HL-60 (cell line): ENCODE measurements around the gene PBX3.

Experiments used
- DNase-seq, 2 experiments: peaks; one replicate each; pipeline ENCODE4 v3.0.0-alpha.2; 2010 to 2020; ENCODE audit warnings: low read depth in 1 of 2, low spot score in 1 of 2
- H3K27ac ChIP-seq: fragments of 250-450 bp; sonication (Bioruptor Pico); replicated peaks from 2 replicates; pipeline ENCODE4 v1.5.1; 2020; ENCODE audit warnings: mild to moderate bottlenecking, moderate library complexity
- H3K27me3 ChIP-seq: fragments of 250-450 bp; sonication (Bioruptor Pico); 2 replicates; pipeline ENCODE4 v1.5.1; 2021; ENCODE audit warnings: mild to moderate bottlenecking, moderate library complexity; ENCODE audit not compliant: insufficient read depth, poor library complexity, severe bottlenecking
- H3K4me3 ChIP-seq: replicated peaks from 2 replicates; pipeline ENCODE4 v1.5.1; 2011; ENCODE audit warnings: mild to moderate bottlenecking, control low read depth, low read length; ENCODE audit not compliant: insufficient read depth
- GABPA ChIP-seq: IDR thresholded peaks from 2 replicates; pipeline ENCODE4 v1.6.1; 2012; ENCODE audit warnings: low read depth
- POLR2AphosphoS5 ChIP-seq: IDR thresholded peaks from 2 replicates; pipeline ENCODE4 v1.6.1; 2012; ENCODE audit warnings: low read depth
- SPI1 ChIP-seq: IDR thresholded peaks from 2 replicates; pipeline ENCODE4 v1.6.1; 2012; ENCODE audit warnings: low read depth, mild to moderate bottlenecking, borderline replicate concordance
- TF ChIP-seq, protein P1 (sequence below): IDR thresholded peaks from 2 replicates; pipeline ENCODE4 v1.6.1; 2012; ENCODE audit warnings: low read depth; ENCODE audit not compliant: insufficient replicate concordance
- TF ChIP-seq, protein P2 (sequence below): IDR thresholded peaks from one replicate; pipeline ENCODE4 v1.5.1; 2011; ENCODE audit warnings: low read length, control low read depth, inconsistent platforms; ENCODE audit not compliant: insufficient read depth

PBX3 gene

DNA sequence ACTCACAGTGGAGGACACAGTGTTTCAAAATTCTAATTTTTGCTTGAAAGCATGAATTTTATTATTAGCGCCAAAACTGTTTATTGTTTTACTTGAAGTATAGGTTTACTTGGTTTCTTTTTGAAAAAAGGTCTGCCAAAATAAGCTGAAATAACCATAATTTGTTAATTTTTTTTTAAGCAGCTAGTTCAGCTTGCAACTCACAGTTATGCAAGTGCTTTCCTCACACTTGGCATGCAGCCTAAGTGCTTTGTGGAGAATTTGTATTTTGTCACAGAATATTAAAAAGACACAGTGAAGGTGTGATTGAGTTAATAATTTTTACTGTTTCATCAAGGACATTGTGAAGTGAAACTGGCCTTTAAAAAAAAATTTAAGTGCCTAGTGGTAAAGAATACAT lies 21.6 kb downstream of the PBX3 start:
- no peak for DNase-seq
- TF ChIP-seq, protein P1, sequence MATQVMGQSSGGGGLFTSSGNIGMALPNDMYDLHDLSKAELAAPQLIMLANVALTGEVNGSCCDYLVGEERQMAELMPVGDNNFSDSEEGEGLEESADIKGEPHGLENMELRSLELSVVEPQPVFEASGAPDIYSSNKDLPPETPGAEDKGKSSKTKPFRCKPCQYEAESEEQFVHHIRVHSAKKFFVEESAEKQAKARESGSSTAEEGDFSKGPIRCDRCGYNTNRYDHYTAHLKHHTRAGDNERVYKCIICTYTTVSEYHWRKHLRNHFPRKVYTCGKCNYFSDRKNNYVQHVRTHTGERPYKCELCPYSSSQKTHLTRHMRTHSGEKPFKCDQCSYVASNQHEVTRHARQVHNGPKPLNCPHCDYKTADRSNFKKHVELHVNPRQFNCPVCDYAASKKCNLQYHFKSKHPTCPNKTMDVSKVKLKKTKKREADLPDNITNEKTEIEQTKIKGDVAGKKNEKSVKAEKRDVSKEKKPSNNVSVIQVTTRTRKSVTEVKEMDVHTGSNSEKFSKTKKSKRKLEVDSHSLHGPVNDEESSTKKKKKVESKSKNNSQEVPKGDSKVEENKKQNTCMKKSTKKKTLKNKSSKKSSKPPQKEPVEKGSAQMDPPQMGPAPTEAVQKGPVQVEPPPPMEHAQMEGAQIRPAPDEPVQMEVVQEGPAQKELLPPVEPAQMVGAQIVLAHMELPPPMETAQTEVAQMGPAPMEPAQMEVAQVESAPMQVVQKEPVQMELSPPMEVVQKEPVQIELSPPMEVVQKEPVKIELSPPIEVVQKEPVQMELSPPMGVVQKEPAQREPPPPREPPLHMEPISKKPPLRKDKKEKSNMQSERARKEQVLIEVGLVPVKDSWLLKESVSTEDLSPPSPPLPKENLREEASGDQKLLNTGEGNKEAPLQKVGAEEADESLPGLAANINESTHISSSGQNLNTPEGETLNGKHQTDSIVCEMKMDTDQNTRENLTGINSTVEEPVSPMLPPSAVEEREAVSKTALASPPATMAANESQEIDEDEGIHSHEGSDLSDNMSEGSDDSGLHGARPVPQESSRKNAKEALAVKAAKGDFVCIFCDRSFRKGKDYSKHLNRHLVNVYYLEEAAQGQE = no peak
- TF ChIP-seq SPI1 (no peak), POLR2AphosphoS5 (no peak), GABPA (no peak)
- TF ChIP-seq, protein P2, sequence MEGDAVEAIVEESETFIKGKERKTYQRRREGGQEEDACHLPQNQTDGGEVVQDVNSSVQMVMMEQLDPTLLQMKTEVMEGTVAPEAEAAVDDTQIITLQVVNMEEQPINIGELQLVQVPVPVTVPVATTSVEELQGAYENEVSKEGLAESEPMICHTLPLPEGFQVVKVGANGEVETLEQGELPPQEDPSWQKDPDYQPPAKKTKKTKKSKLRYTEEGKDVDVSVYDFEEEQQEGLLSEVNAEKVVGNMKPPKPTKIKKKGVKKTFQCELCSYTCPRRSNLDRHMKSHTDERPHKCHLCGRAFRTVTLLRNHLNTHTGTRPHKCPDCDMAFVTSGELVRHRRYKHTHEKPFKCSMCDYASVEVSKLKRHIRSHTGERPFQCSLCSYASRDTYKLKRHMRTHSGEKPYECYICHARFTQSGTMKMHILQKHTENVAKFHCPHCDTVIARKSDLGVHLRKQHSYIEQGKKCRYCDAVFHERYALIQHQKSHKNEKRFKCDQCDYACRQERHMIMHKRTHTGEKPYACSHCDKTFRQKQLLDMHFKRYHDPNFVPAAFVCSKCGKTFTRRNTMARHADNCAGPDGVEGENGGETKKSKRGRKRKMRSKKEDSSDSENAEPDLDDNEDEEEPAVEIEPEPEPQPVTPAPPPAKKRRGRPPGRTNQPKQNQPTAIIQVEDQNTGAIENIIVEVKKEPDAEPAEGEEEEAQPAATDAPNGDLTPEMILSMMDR = no peak
- Histone ChIP-seq H3K27me3 (no peaks in the 10 kb centered on the region), H3K4me3 (no peak overlapping the region), H3K27ac (no peak overlapping the region)

DNA sequence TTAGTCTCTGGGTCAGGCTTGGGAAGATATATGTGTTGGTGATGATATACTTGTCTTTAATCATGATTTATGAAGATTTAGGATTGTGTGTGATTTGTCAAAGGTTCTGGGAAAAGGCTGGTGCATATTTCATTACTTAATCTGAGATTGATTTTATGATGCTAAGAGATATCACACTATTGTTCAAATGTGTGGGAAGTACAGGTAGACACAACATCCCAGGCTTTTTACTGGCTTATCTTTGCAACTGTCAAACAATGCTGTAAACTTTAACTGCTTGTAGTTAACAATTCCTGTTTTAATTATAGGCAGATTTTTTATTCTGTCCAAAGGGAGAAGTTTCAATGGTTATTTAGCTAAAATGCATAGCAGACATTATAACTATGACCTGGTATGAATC lies 23.9 kb downstream of the PBX3 start:
- TF ChIP-seq SPI1 = no peak
- TF ChIP-seq, protein P1 = no peak
- TF ChIP-seq, protein P2 = no peak
- no peak for TF ChIP-seq GABPA
- TF ChIP-seq POLR2AphosphoS5 = no peak
- Histone ChIP-seq H3K27ac (no peak overlapping the region), H3K4me3 (no peak overlapping the region), H3K27me3 (no peaks in the 10 kb centered on the region)
- no peak for DNase-seq

DNA sequence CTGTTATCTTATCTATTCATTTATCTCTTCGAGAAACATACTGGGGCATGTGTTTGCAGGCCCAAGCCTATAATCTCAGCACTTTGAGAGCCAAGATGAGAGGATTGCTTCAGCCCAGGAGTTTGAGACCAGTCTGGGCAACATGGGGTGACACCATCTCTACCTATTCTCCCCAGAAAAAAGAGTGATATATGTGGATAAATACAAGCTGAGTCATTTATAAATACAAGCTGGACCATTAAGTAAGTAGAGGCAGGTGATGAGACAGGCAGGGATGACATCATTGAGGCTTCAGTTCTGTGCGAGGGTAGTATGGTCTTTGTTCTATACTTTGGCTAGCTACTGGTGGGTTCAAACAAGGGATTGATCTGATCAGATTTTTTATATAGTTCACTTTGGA lies 25.6 kb downstream of the PBX3 start:
- DNase-seq = no peak
- H3K4me3 ChIP-seq = no peak overlapping the region
- no peak for TF ChIP-seq SPI1
- TF ChIP-seq, protein P1 = no peak
- TF ChIP-seq POLR2AphosphoS5 = no peak
- TF ChIP-seq GABPA = no peak
- TF ChIP-seq, protein P2 = no peak

More for the DNA sequence above, 25.6 kb downstream of the PBX3 start:
- Histone ChIP-seq H3K27ac (no peak overlapping the region), H3K27me3 (no peaks in the 10 kb centered on the region)
